H1 (cell line): Measurements from ENCODE around the gene PLA2G4A. TPM values are rescaled to one million over a fixed set of nuclear protein-coding genes. Genes with fewer than 3 reads are reported as not detected.

ENCODE experiments used
- CTCF ChIA-PET: fragments of 300-600 bp; sonication (Branson Sonifier 250); formaldehyde crosslinking; loops from one replicate; lab custom pipeline; 2021; ENCODE audit not compliant: partially characterized antibody; lab: Charles Lee
- POLR2A ChIA-PET: fragments of 300-600 bp; sonication (Branson Sonifier 250); formaldehyde crosslinking; loops from one replicate; lab custom pipeline; 2021; ENCODE audit warnings: inconsistent platforms; ENCODE audit not compliant: partially characterized antibody; lab: Charles Lee
- DNase-seq, 2 experiments: peaks; one replicate each; pipeline versions ENCODE4 v3.0.0 to v3.0.0-alpha.2; 2010 to 2022; ENCODE audit warnings: low spot score in 2 of 2, low read depth in 1 of 2, mixed read lengths in 1 of 2
- FAIRE-seq: peaks from 2 replicates; lab custom pipeline; 2011; peaks lifted over from hg19 to GRCh38; lab: Jason Lieb, UNC
- H2AFZ ChIP-seq: 2 replicates; pipeline ENCODE4 v1.8.1; 2012; ENCODE audit warnings: low read length, inconsistent platforms
- H2AK5ac ChIP-seq: 2 replicates; pipeline ENCODE4 v1.6.1; 2013; ENCODE audit warnings: low read depth, low read length
- H2BK120ac ChIP-seq: replicated peaks from 2 replicates; pipeline ENCODE3; 2013; ENCODE audit warnings: low read depth, low read length, inconsistent platforms
- H2BK12ac ChIP-seq: 2 replicates; pipeline ENCODE4 v1.6.1; 2013; ENCODE audit warnings: low read depth, low read length
- H2BK15ac ChIP-seq: 2 replicates; pipeline ENCODE4 v1.6.1; 2013; ENCODE audit warnings: low read length
- H2BK20ac ChIP-seq: 2 replicates; pipeline ENCODE4 v1.6.1; 2013; ENCODE audit warnings: low read length
- H2BK5ac ChIP-seq: 2 replicates; pipeline ENCODE4 v1.6.1; 2013; ENCODE audit warnings: low read depth, low read length
- H3K14ac ChIP-seq: 2 replicates; pipeline ENCODE4 v1.6.1; 2013; ENCODE audit warnings: inconsistent platforms; ENCODE audit not compliant: insufficient read length
- H3K18ac ChIP-seq: 2 replicates; pipeline ENCODE4 v1.6.1; 2013; ENCODE audit warnings: low read length; ENCODE audit errors: extremely low read depth
- H3K23ac ChIP-seq: 2 replicates; pipeline ENCODE4 v1.6.1; 2013; ENCODE audit warnings: inconsistent platforms; ENCODE audit not compliant: insufficient read length
- H3K23me2 ChIP-seq: 2 replicates; pipeline ENCODE4 v1.6.1; 2013; ENCODE audit warnings: low read depth, low read length
- H3K27ac ChIP-seq: 2 replicates; pipeline ENCODE4 v1.6.1; 2011; ENCODE audit warnings: low read depth, low read length, inconsistent platforms
- H3K27me3 ChIP-seq, 4 experiments: replicated peaks in 1 of 4; 1 replicate in 1 of 4; 2 replicates in 3 of 4; pipeline versions ENCODE4 v1.6.1 to v1.8.1; 2011 to 2013; ENCODE audit warnings: low read length in 3 of 4, mild to moderate bottlenecking in 3 of 4, inconsistent platforms in 2 of 4, mixed read lengths in 2 of 4, moderate library complexity in 1 of 4; ENCODE audit not compliant: control insufficient read depth in 3 of 4, insufficient read depth in 3 of 4; ENCODE audit errors: extremely low read depth in 1 of 4
- H3K36me3 ChIP-seq, 4 experiments: 2 replicates each; pipeline versions ENCODE4 v1.6.1 to v1.8.1; 2011 to 2013; ENCODE audit warnings: mild to moderate bottlenecking in 4 of 4, low read length in 3 of 4, moderate library complexity in 2 of 4, control low read depth in 1 of 4, inconsistent platforms in 1 of 4; ENCODE audit not compliant: insufficient read depth in 4 of 4, control insufficient read depth in 2 of 4
- H3K4ac ChIP-seq: replicated peaks from 2 replicates; pipeline ENCODE3; 2013; ENCODE audit warnings: low read length, low read depth, mixed read lengths, inconsistent platforms; ENCODE audit not compliant: insufficient read length
- H3K4me1 ChIP-seq, 4 experiments: replicated peaks in 1 of 4; 1 replicate in 1 of 4; 2 replicates in 3 of 4; pipeline versions ENCODE4 v1.6.1 to v1.8.1; 2011 to 2013; ENCODE audit warnings: low read length in 3 of 4, inconsistent platforms in 2 of 4, mixed read lengths in 1 of 4; ENCODE audit not compliant: insufficient read depth in 4 of 4, control insufficient read depth in 3 of 4
- H3K4me2 ChIP-seq, 2 experiments: 2 replicates each; pipeline versions ENCODE4 v1.6.1 to v1.8.1; 2011 to 2013; ENCODE audit warnings: low read depth in 2 of 2, low read length in 2 of 2, control low read depth in 1 of 2, inconsistent platforms in 1 of 2, mild to moderate bottlenecking in 1 of 2; ENCODE audit not compliant: insufficient read depth in 1 of 2
- H3K4me3 ChIP-seq, 4 experiments: fragments of 200-600, 300-600 bp in 1 of 4; sonication (generic), shearing (Covaris generic), sonication (Bioruptor Twin) in 1 of 4; 2 replicates each; pipeline versions ENCODE4 v1.5.1 to v1.8.1; 2011 to 2016; ENCODE audit warnings: low read length in 4 of 4, low read depth in 3 of 4, control low read depth in 2 of 4, inconsistent platforms in 2 of 4, mild to moderate bottlenecking in 2 of 4, mixed read lengths in 1 of 4, moderate library complexity in 1 of 4; ENCODE audit not compliant: insufficient read depth in 2 of 4; ENCODE audit errors: extremely low read depth in 1 of 4
- H3K56ac ChIP-seq: replicated peaks from 2 replicates; pipeline ENCODE3; 2013; ENCODE audit warnings: low read depth, mild to moderate bottlenecking, mixed read lengths, low read length, inconsistent platforms; ENCODE audit not compliant: insufficient read length
- H3K79me1 ChIP-seq: 2 replicates; pipeline ENCODE4 v1.6.1; 2013; ENCODE audit warnings: low read depth, low read length, control low read depth
- H3K79me2 ChIP-seq, 2 experiments: 2 replicates each; pipeline versions ENCODE4 v1.6.1 to v1.8.1; 2012 to 2013; ENCODE audit warnings: low read length in 2 of 2, mild to moderate bottlenecking in 2 of 2, inconsistent platforms in 1 of 2; ENCODE audit not compliant: insufficient read depth in 2 of 2, control insufficient read depth in 1 of 2
- H3K9ac ChIP-seq, 4 experiments: replicated peaks in 1 of 4; 1 replicate in 1 of 4; 2 replicates in 3 of 4; pipeline versions ENCODE4 v1.6.1 to v1.8.1; 2011 to 2013; ENCODE audit warnings: low read depth in 3 of 4, low read length in 3 of 4, control low read depth in 2 of 4, mild to moderate bottlenecking in 2 of 4, moderate library complexity in 2 of 4, inconsistent platforms in 1 of 4; ENCODE audit errors: extremely low read depth in 1 of 4
- H3K9me3 ChIP-seq, 2 experiments: 2 replicates each; pipeline versions ENCODE4 v1.6.1 to v1.8.1; 2012 to 2013; ENCODE audit warnings: mild to moderate bottlenecking in 2 of 2, moderate library complexity in 2 of 2, control low read depth in 1 of 2, inconsistent platforms in 1 of 2, low read depth in 1 of 2, low read length in 1 of 2, mixed read lengths in 1 of 2; ENCODE audit not compliant: insufficient read depth in 2 of 2
- H4K20me1 ChIP-seq, 2 experiments: replicated peaks in 1 of 2; 2 replicates each; pipeline versions ENCODE3 to v1.8.1; 2011 to 2013; ENCODE audit warnings: inconsistent platforms in 2 of 2, low read length in 2 of 2, mild to moderate bottlenecking in 1 of 2; ENCODE audit not compliant: insufficient read depth in 2 of 2, control insufficient read depth in 1 of 2
- H4K5ac ChIP-seq: 2 replicates; pipeline ENCODE4 v1.6.1; 2013; ENCODE audit warnings: low read length, low read depth, mixed read lengths, inconsistent platforms; ENCODE audit not compliant: insufficient read length
- H4K8ac ChIP-seq: 2 replicates; pipeline ENCODE4 v1.8.0; 2013; ENCODE audit warnings: mild to moderate bottlenecking, moderate library complexity, low read length, inconsistent platforms; ENCODE audit not compliant: insufficient read depth; ENCODE audit errors: extremely low read depth
- H4K91ac ChIP-seq: replicated peaks from 2 replicates; pipeline ENCODE3; 2013; ENCODE audit warnings: low read length, mixed read lengths, inconsistent platforms; ENCODE audit not compliant: insufficient read length
- BRCA1 ChIP-seq: IDR thresholded peaks from 2 replicates; pipeline ENCODE4 v1.6.1; 2012; ENCODE audit warnings: low read depth, low read length, improper control_type of control experiment
- GABPA ChIP-seq: IDR thresholded peaks from 2 replicates; pipeline ENCODE4 v1.6.1; 2011; ENCODE audit warnings: mild to moderate bottlenecking, low read length, moderate library complexity, borderline replicate concordance; ENCODE audit not compliant: insufficient read depth
- HDAC6 ChIP-seq: IDR thresholded peaks from one replicate; pipeline ENCODE4 v1.7.1; 2012; ENCODE audit warnings: low read depth, mild to moderate bottlenecking, inconsistent platforms, low read length, moderate library complexity
- KDM5A ChIP-seq: fragments of 200-600 bp; IDR thresholded peaks from 2 replicates; pipeline ENCODE4 v1.7.1; 2012; ENCODE audit warnings: mild to moderate bottlenecking, low read length, inconsistent platforms, mixed read lengths
- POLR2AphosphoS5 ChIP-seq: IDR thresholded peaks from 2 replicates; pipeline ENCODE4 v1.6.1; 2011; ENCODE audit warnings: low read depth, low read length
- POU5F1 ChIP-seq: IDR thresholded peaks from 2 replicates; pipeline ENCODE4 v1.6.1; 2011; ENCODE audit warnings: low read depth, mild to moderate bottlenecking, low read length, moderate library complexity
- SIN3A ChIP-seq, 2 experiments: IDR thresholded peaks in 1 of 2; conservative IDR thresholded peaks in 1 of 2; 2 replicates each; pipeline ENCODE4 v1.6.1; 2011 to 2012; ENCODE audit warnings: low read length in 2 of 2, improper control_type of control experiment in 1 of 2, low read depth in 1 of 2, mild to moderate bottlenecking in 1 of 2
- SIX5 ChIP-seq: IDR thresholded peaks from 2 replicates; pipeline ENCODE4 v1.6.1; 2011; ENCODE audit warnings: mild to moderate bottlenecking, low read depth, low read length
- SP4 ChIP-seq: IDR thresholded peaks from 2 replicates; pipeline ENCODE4 v1.6.1; 2012; ENCODE audit warnings: low read length, inconsistent platforms
- TBP ChIP-seq: IDR thresholded peaks from 2 replicates; pipeline ENCODE4 v1.6.1; 2011; ENCODE audit warnings: low read depth, low read length, improper control_type of control experiment
- WGBS, 2 experiments: shearing (Covaris generic) in 1 of 2; methylation state at CpG; one replicate each; pipeline versions ENCODE4 v1.1.6 to v1.1.7; 2013 to 2015; ENCODE audit warnings: low lambda C conversion rate in 2 of 2, mixed read lengths in 2 of 2, inconsistent platforms in 1 of 2, low coverage in 1 of 2, missing lambda C conversion rate in 1 of 2; ENCODE audit not compliant: insufficient replicate concordance in 2 of 2, insufficient coverage in 1 of 2, insufficient read length in 1 of 2; ENCODE audit errors: extremely low coverage in 1 of 2, missing lambda C conversion rate in 1 of 2; 5-methylcytosine and 5-hydroxymethylcytosine counted together
- polyA plus RNA-seq, 7 experiments: library from polyadenylated mRNA; depleted of rRNA in 3 of 7; stranded (reverse) in 5 of 7; unstranded in 2 of 7; fragments of >200 nt in 5 of 7; fragments of 200-250 nt in 2 of 7; gene quantifications; 1 replicate in 5 of 7; 2 replicates in 1 of 7; 4 replicates in 1 of 7; pipeline versions ENCODE4 v1.2.1 to v1.2.3, GENCODE V29; 2011 to 2013; ENCODE audit warnings: missing spikeins in 2 of 7, mixed read lengths in 2 of 7
- total RNA-seq: library from RNA; stranded (reverse); fragmentation: NEBNext Ultra II Directional; extraction: Animal tissue kit (Norgen Biotek cat#: 25700); gene quantifications from 2 replicates; pipeline ENCODE4 v1.2.1, GENCODE V29; 2021

The PLA2G4A gene
- total and polyA plus RNA-seq, 2 of the 8 experiments (the other 6 are each of a cell fraction or from before 2014, with no cell fraction given), result 0.63 to 1.4 TPM

DNA sequence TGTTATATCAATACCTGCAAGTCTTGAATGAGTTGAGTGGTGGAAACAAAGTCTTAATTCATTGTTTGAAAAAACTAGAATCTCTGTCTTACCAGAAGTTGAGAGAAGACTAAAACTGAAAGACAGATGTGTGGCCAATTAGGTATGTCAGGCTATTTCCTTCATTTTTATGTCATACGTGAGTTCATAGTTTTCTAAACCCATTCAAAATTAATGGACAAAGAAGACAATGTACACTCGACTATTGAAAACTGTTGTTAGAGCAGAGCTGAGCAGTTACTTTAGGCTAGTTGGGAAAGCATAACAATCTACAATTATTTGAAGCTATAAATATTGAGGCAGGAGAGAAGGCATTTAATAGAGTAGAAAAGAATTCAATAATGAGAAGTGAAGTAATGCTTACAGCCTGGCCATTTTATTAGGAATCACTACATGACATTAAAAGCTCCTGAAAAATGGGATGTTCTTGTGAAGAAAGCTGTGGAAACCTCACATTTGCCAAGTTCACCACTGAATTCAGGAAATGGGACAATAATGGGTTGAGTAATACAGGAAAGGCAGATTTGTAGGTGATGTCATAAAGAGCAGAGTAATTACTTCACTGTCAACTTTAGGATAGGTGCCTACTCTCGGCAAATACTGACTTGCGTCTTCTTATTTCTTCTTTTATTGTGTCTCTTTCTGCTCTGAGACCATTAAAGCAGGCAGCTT is 204.4 kb downstream of the PLA2G4A start:
- no peak overlapping the region for H2BK120ac ChIP-seq
- no peak overlapping the region for H3K9ac ChIP-seq
- H2BK5ac ChIP-seq, result no peak overlapping the region
- H3K27me3 ChIP-seq, result no peaks in the 10 kb centered on the region
- 84% methylated on average over 4 of the region's 4 CpGs; no CpG with 5 or more reads in 1 of the 2 experiments for WGBS, 2 experiments
- H3K79me2 ChIP-seq, result no peaks in the 10 kb centered on the region
- H3K36me3 ChIP-seq, result no peaks in the 10 kb centered on the region
- FAIRE-seq (no peak), DNase-seq (no peak)
- H3K9me3 ChIP-seq, result no peaks in the 10 kb centered on the region; a peak in 1 of 4 replicates
- no peak overlapping the region for H4K8ac ChIP-seq
- no peaks in the 10 kb centered on the region for H4K20me1 ChIP-seq
- H4K91ac ChIP-seq, result no peak overlapping the region
- H3K56ac ChIP-seq, result no peak overlapping the region
- no peaks in the 10 kb centered on the region for H3K4me1 ChIP-seq
- no peak overlapping the region for H3K18ac ChIP-seq
- H3K4ac ChIP-seq, result no peak overlapping the region
- no peak overlapping the region for H3K14ac ChIP-seq
- no peak overlapping the region for H3K4me2 ChIP-seq
- TF ChIP-seq POLR2AphosphoS5 (no peak), POU5F1 (no peak), BRCA1 (no peak), GABPA (no peak), SIN3A (conservative IDR thresholded peaks at IDR 0.05 in 1 of 2, IDR thresholded peaks at IDR 0.05 in 1 of 2; ENCODE audit: low read depth in 1 of 2, low read length in 2 of 2) (no peak), HDAC6 (no peak), SP4 (no peak), TBP (no peak), SIX5 (no peak), KDM5A (no peak)
- TF ChIP-seq, all 59 proteins: peak for 0
- H3K4me3 ChIP-seq, result no peak overlapping the region
- no peak overlapping the region for H4K5ac ChIP-seq
- H3K23me2 ChIP-seq, result no peaks in the 10 kb centered on the region
- no peak overlapping the region for H2BK12ac ChIP-seq
- ChIA-PET CTCF (interaction anchor here (0.8 to 1.0 kb wide), 2 partner anchors 18 to 19 kb away, joined by 3 read pairs; no protein-coding TSS in a partner anchor), POLR2A (no interaction called here)
- no peak overlapping the region; the same call in 1 of the 2 replicates for H2AFZ ChIP-seq
- no peak overlapping the region for H2BK20ac ChIP-seq
- no peak overlapping the region for H2AK5ac ChIP-seq
- no peak overlapping the region for H3K23ac ChIP-seq
- H2BK15ac ChIP-seq, result no peak overlapping the region
- H3K79me1 ChIP-seq, result no peaks in the 10 kb centered on the region
- no peak overlapping the region for H3K27ac ChIP-seq
